Astrocyte of the cerebellum (primary cell): ENCODE results near the gene BEND5.

ENCODE experiments used
- DNase-seq: peaks from one replicate; pipeline ENCODE4 v3.0.0-alpha.2; 2011; ENCODE audit warnings: low read depth
- H3K4me3 ChIP-seq: 2 replicates; pipeline ENCODE4 v1.5.1; 2011; ENCODE audit warnings: mild to moderate bottlenecking, low read depth, low read length, moderate library complexity
- in situ Hi-C: cut with HindIII; loops from 2 replicates; pipeline ENCODE4 v1.10.0; 2017; ENCODE audit warnings: low sequenced_read_pairs
- TF ChIP-seq, protein P1 (sequence below): IDR thresholded peaks from 2 replicates; pipeline ENCODE4 v1.5.1; 2012; ENCODE audit warnings: low read length, low read depth, moderate library complexity, mild to moderate bottlenecking; ENCODE audit errors: missing control alignments

BEND5 gene

DNA sequence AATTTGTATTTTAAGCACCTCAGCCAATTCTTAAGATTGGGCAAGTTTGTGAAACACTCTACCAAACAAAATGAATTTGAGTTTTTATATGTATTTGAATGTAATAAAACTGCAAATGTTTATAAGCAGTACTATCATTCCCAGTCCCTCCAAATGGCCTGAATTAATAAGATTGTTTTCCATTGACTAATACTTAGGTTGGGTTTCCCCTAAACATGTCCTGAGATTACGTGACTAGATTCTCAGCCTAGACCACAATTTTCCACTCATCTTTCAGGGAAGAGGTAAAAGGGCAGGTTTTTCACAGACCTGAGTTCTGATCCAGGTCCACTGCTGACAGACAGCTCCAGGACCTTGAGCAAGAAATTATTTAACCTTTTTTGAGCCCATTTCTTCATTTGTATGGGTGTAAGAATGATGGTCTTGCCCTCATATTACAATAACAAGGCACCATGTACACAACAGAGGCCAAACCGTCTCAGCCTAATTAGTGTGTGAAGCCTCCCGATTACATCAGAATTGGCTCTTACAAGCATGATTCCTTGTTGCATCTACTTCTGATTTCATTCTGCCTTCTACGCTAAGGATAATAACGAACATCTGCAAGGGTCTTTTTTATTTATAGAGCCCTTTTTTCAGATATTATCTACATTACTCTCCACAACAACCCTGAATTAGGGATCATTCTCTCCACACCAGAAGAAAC lies 51.2 kb downstream of the BEND5 start:
- no peak overlapping the region for H3K4me3 ChIP-seq
- no peak for DNase-seq
- in situ Hi-C loops, result no loop called here
- TF ChIP-seq, protein P1, sequence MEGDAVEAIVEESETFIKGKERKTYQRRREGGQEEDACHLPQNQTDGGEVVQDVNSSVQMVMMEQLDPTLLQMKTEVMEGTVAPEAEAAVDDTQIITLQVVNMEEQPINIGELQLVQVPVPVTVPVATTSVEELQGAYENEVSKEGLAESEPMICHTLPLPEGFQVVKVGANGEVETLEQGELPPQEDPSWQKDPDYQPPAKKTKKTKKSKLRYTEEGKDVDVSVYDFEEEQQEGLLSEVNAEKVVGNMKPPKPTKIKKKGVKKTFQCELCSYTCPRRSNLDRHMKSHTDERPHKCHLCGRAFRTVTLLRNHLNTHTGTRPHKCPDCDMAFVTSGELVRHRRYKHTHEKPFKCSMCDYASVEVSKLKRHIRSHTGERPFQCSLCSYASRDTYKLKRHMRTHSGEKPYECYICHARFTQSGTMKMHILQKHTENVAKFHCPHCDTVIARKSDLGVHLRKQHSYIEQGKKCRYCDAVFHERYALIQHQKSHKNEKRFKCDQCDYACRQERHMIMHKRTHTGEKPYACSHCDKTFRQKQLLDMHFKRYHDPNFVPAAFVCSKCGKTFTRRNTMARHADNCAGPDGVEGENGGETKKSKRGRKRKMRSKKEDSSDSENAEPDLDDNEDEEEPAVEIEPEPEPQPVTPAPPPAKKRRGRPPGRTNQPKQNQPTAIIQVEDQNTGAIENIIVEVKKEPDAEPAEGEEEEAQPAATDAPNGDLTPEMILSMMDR, result no peak

DNA sequence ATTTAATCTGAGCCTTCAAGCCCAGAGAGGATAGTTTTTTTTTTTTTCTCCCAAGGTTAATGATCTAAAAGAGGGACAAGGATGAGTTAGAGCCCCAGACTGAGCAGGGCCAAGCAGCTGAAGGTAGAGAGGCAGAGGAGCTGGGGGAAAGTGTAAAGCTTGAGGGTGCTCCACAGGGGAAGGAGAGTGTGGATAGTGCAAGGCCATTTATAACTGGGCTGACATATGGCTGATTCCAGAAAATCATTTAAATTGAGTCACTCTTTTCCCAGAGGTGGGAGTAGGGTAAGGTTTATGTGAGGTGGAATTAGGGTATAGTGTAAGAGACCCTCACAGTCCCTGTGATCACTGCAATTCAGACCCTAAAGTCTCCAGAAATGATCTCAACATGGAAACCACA lies 55.8 kb downstream of the BEND5 start:
- TF ChIP-seq, protein P1, result no peak
- no peak overlapping the region for H3K4me3 ChIP-seq
- no peak for DNase-seq
- in situ Hi-C loops, result no loop called here

DNA sequence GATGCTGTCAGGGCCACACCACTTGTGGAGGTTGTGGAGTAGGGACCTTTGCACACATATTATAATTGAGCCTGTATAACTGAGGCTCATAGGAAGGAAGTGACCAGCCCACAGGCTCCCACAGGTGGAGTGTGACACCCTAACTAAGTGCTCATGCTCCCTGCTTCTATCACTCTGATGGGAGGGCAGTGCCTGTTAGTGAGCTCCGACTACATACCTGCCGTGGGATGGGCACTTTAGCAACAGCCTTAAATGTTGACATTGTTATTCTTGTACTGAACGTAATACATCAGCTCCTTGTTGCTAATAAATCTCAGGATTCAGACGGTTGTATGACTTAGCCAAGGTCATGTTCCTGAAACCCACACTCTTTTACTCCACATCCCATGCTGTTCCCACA lies 58.0 kb downstream of the BEND5 start:
- in situ Hi-C loops, result no loop called here
- DNase-seq, result no peak
- no peak overlapping the region for H3K4me3 ChIP-seq
- TF ChIP-seq, protein P1, result no peak

DNA sequence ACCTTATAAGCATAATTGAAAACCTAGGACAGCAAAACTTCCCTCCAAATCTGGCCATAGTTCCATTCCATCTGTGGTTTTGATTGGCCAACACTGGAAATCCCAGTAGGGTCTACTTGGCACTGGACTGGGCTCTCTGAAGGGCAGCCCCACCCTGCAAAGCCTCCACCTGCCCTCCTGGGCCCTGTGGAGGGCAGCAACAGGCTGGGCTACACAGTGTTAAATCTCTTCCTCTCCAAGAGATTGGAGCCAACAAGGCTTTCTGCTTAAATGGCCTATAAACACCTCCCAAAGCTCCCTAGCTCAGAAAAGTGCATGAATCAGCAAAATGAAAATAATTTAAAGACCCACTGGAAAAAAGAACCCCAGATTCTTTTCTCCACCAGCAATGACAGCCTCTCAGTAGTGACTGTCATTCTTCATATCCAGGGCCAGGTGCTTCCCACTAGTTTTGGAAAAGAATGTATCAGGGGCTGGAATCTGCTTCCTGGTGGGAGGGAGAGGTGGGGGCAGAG lies 58.5 kb downstream of the BEND5 start:
- DNase-seq, result no peak
- TF ChIP-seq, protein P1, result no peak
- in situ Hi-C loops, result no loop called here

DNA sequence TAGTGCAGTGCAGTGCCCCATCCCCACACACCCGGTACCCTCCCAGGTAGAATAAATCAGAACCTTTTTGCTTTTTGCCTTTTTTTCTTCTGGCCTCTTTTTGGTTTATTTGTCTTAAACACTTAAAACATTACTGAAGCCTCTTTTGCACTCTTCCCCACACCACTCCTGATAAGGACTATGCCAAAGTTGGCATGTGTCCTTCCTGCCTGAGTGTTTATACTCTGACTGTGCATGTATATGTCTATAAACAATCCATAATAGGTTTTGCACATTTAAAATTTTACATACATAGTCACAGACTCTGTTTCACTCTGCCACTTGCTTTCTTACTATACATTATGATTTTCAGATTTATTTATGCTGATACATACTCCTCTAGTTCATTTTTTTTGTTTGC lies 59.6 kb downstream of the BEND5 start:
- no peak for DNase-seq
- TF ChIP-seq, protein P1, result no peak
- H3K4me3 ChIP-seq, result no peak overlapping the region
- in situ Hi-C loops, result no loop called here

More for the DNA sequence above, 58.5 kb downstream of the BEND5 start:
- no peak overlapping the region for H3K4me3 ChIP-seq

DNA sequence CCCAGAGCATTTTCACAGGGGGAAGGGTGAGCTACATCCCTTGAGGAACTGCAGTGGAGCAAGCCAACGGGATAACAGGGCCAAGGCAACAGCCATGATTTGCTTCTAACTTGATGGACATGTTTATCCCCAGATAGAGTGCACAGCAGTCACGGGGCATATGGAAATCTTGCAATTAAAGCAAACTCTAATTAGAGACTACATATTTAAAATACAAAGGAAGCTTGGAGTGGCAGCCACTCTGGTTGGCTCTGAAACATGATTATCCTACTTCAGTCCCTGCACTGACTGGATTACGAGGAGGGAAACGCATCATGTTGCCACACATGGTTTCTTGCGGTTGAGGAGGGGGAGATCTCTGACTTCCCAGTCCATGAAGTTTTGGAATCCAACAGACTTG lies 60.8 kb downstream of the BEND5 start:
- H3K4me3 ChIP-seq, result no peak overlapping the region
- TF ChIP-seq, protein P1, result no peak
- no peak for DNase-seq
- in situ Hi-C loops, result no loop called here
